K562 (cell line): ENCODE data around the gene NECTIN3. TPM values are rescaled to one million over a fixed set of nuclear protein-coding genes. Genes with fewer than 3 reads are reported as not detected.

ENCODE experiments used
- ATAC-seq: fragments of 200-7000 bp; cut with Tn5 transposase; 3 replicates; pipeline ENCODE4 v1.9.1; 2020; ENCODE audit warnings: moderate library complexity
- BruUV-seq: library from RNA; stranded (reverse); fragments of 400-500 nt; replicated peaks from 2 replicates; lab custom pipeline; 2021; lab: Mats Ljungman, UMichigan
- CTCF ChIA-PET: fragments of 300-600 bp; formaldehyde crosslinking; extraction: SDS; loops from one replicate; lab custom pipeline; 2021; ENCODE audit warnings: low intra/inter-chr PET ratio; lab: Yijun Ruan, JAX
- POLR2A ChIA-PET: fragments of 300-600, 350-650 bp; sonication (Branson Sonifier 250); formaldehyde crosslinking; extraction: SDS; loops from one replicate; lab custom pipeline; 2021; ENCODE audit warnings: antibody characterized with exemption, inconsistent platforms; lab: Yijun Ruan, JAX
- DNase-seq, 4 experiments: peaks; one replicate each; pipeline versions ENCODE4 v3.0.0 to v3.0.0-alpha.2; 2011 to 2018; ENCODE audit warnings: low spot score in 3 of 4, mixed read lengths in 3 of 4; ENCODE audit errors: extremely low read depth in 1 of 4
- FAIRE-seq: peaks from 2 replicates; lab custom pipeline; 2011; peaks lifted over from hg19 to GRCh38; lab: Jason Lieb, UNC
- H2AFZ ChIP-seq: 2 replicates; pipeline ENCODE4 v1.6.0; 2011; ENCODE audit warnings: low read depth, low read length, control low read depth, inconsistent platforms
- H3K27ac ChIP-seq: fragments of 200-600 bp; 3 replicates; pipeline ENCODE4 v1.8.0; 2011; ENCODE audit warnings: low read depth, mild to moderate bottlenecking, control low read depth, inconsistent platforms, low read length, moderate library complexity, mixed read lengths; ENCODE audit errors: extremely low read depth
- H3K27me3 ChIP-seq, 2 experiments: fragments of 300-600 bp in 1 of 2; 2 replicates in 1 of 2; 3 replicates in 1 of 2; pipeline versions ENCODE4 v1.6.0 to v1.8.0; 2011; ENCODE audit warnings: inconsistent platforms in 2 of 2, low read length in 2 of 2, mild to moderate bottlenecking in 1 of 2, mixed read lengths in 1 of 2, moderate library complexity in 1 of 2; ENCODE audit not compliant: control insufficient read depth in 2 of 2, insufficient read depth in 2 of 2
- H3K36me3 ChIP-seq: fragments of 300-600 bp; 3 replicates; pipeline ENCODE4 v1.8.0; 2011; ENCODE audit warnings: mild to moderate bottlenecking, low read length, inconsistent platforms; ENCODE audit not compliant: control insufficient read depth, insufficient read depth
- H3K4me1 ChIP-seq, 2 experiments: fragments of 200-600 bp in 1 of 2; replicated peaks in 1 of 2; 2 replicates in 1 of 2; 3 replicates in 1 of 2; pipeline versions ENCODE4 v1.5.1 to v1.8.0; 2011; ENCODE audit warnings: inconsistent platforms in 2 of 2, low read length in 2 of 2, mild to moderate bottlenecking in 1 of 2, mixed read lengths in 1 of 2, moderate library complexity in 1 of 2; ENCODE audit not compliant: control insufficient read depth in 2 of 2, insufficient read depth in 2 of 2
- H3K4me2 ChIP-seq: 2 replicates; pipeline ENCODE4 v1.6.1; 2011; ENCODE audit warnings: low read length, control low read depth, inconsistent platforms, mixed read lengths; ENCODE audit not compliant: insufficient read depth
- H3K4me3 ChIP-seq: fragments of 200-600 bp; sonication (generic), shearing (Covaris generic); 2 replicates; pipeline ENCODE4 v1.5.1; 2016; ENCODE audit warnings: control low read depth, inconsistent platforms
- H3K79me2 ChIP-seq: fragments of 200-600 bp; 3 replicates; pipeline ENCODE4 v1.8.0; 2011; ENCODE audit warnings: low read length, inconsistent platforms; ENCODE audit not compliant: control insufficient read depth, insufficient read depth
- H3K9ac ChIP-seq, 2 experiments: 2 replicates each; pipeline versions ENCODE4 v1.6.0 to v1.6.1; 2011; ENCODE audit warnings: low read depth in 2 of 2, low read length in 2 of 2, control low read depth in 1 of 2, inconsistent platforms in 1 of 2, mild to moderate bottlenecking in 1 of 2, mixed read lengths in 1 of 2; ENCODE audit not compliant: insufficient read depth in 1 of 2
- H3K9me1 ChIP-seq: one replicate; pipeline ENCODE4 v1.6.0; 2011; ENCODE audit warnings: inconsistent platforms, mild to moderate bottlenecking, low read length, moderate library complexity; ENCODE audit not compliant: control insufficient read depth, insufficient read depth
- H3K9me3 ChIP-seq: replicated peaks from 2 replicates; pipeline ENCODE4 v1.5.1; 2011; ENCODE audit warnings: low read depth, low read length, inconsistent platforms; ENCODE audit not compliant: control insufficient read depth, insufficient read depth
- H4K20me1 ChIP-seq: replicated peaks from 2 replicates; pipeline ENCODE4 v1.6.1; 2011; ENCODE audit warnings: low read length, inconsistent platforms, mixed read lengths; ENCODE audit not compliant: control insufficient read depth, insufficient read depth
- HDAC8 ChIP-seq: fragments of 450-650 bp; IDR thresholded peaks from 2 replicates; pipeline ENCODE4 v1.6.1; 2016; ENCODE audit warnings: mild to moderate bottlenecking, missing genetic modification characterization, moderate library complexity, missing compliant biosample characterization
- POLR3G ChIP-seq: IDR thresholded peaks from 2 replicates; pipeline ENCODE4 v1.6.1; 2011; ENCODE audit not compliant: insufficient read length, insufficient replicate concordance; ENCODE audit errors: extremely low read depth
- REST ChIP-seq, 2 experiments: fragments of 450-650 bp; formaldehyde crosslinking in 1 of 2; IDR thresholded peaks; 2 replicates each; pipeline versions ENCODE4 v1.4.0 to v1.6.1; 2014 to 2020; ENCODE audit warnings: mild to moderate bottlenecking in 2 of 2, borderline replicate concordance in 1 of 2, low read depth in 1 of 2
- TAF7 ChIP-seq: fragments of 450-650 bp; IDR thresholded peaks from 2 replicates; pipeline ENCODE4 v1.6.1; 2016; ENCODE audit warnings: missing genetic modification characterization, missing compliant biosample characterization
- TCF7 ChIP-seq: sonication (generic); IDR thresholded peaks from 2 replicates; pipeline ENCODE4 v1.6.1; 2016; ENCODE audit warnings: antibody characterized with exemption, borderline replicate concordance
- ZBTB1 ChIP-seq: sonication (generic); formaldehyde crosslinking; IDR thresholded peaks from 2 replicates; pipeline ENCODE4 v1.8.1; 2023; ENCODE audit warnings: missing genetic modification reagents, low read depth, mild to moderate bottlenecking, borderline replicate concordance
- ZFP30 ChIP-seq: fragments of 250-450 bp; sonication (Bioruptor Pico); IDR thresholded peaks from 2 replicates; pipeline ENCODE4 v1.8.0; 2022; ENCODE audit warnings: moderate library complexity, mild to moderate bottlenecking, inconsistent platforms, borderline replicate concordance
- ZNF609 ChIP-seq: sonication (generic); formaldehyde crosslinking; IDR thresholded peaks from 2 replicates; pipeline ENCODE4 v1.8.1; 2023; ENCODE audit warnings: missing genetic modification reagents, mild to moderate bottlenecking, borderline replicate concordance
- WGBS: fragments of 100-300 bp; shearing (Covaris generic); methylation state at CpG from one replicate; pipeline ENCODE4 v1.1.6; 2016; ENCODE audit warnings: low coverage, mixed read lengths; ENCODE audit not compliant: insufficient coverage; ENCODE audit errors: missing lambda C conversion rate; 5-methylcytosine and 5-hydroxymethylcytosine counted together
- in situ Hi-C: fragments of 300-500 bp; cut with MboI; formaldehyde crosslinking; loops from 4 replicates; pipeline ENCODE4 v1.15.0; 2018; ENCODE audit warnings: inconsistent platforms, mixed read lengths
- intact Hi-C: fragments of 100-400 bp; cut with micrococcal nuclease; formaldehyde crosslinking; loops from 2 replicates; pipeline ENCODE4 v1.14.2; 2022
- polyA plus RNA-seq, 8 experiments: library from polyadenylated mRNA; depleted of rRNA in 4 of 8; stranded (reverse) in 5 of 8; unstranded in 3 of 8; fragments of >200 nt; fragmentation: Nextera tagmentation in 2 of 8; fragmentation: Illumina TruSeq in 1 of 8; extraction: Ambion mirVana in 2 of 8; extraction: Trizol in 1 of 8; gene quantifications; 2 replicates each; pipeline versions ENCODE4 v1.2.1 to v1.2.3, GENCODE V29; 2011 to 2014; ENCODE audit warnings: inconsistent platforms in 1 of 8, missing spikeins in 1 of 8
- total RNA-seq, 7 experiments: library from RNA; depleted of rRNA in 6 of 7; stranded (reverse); fragments of >200 nt in 6 of 7; fragmentation: Illumina TruSeq in 2 of 7; extraction: Trizol in 2 of 7; gene quantifications; 2 replicates each; pipeline versions ENCODE4 v1.2.1 to v1.2.3, GENCODE V29; 2011 to 2021; ENCODE audit warnings: low replicate concordance in 1 of 7

The NECTIN3 gene
- total and polyA plus RNA-seq, 9 of the 15 experiments (the other 6 are each of a cell fraction or from before 2014, with no cell fraction given) = 0.16 TPM; not detected in 8

- ATAC-seq (no peak), FAIRE-seq (no peak), DNase-seq (no peak)
- no peak overlapping the region for H3K4me2 ChIP-seq
- H3K27me3 ChIP-seq = no peaks in the 10 kb centered on the region
- H3K79me2 ChIP-seq = no peaks in the 10 kb centered on the region
- H4K20me1 ChIP-seq = no peaks in the 10 kb centered on the region
- H3K9ac ChIP-seq = no peak overlapping the region
- no peak overlapping the region for H3K27ac ChIP-seq
- WGBS = 6% methylated on average over 2 of the region's 2 CpGs
- H3K36me3 ChIP-seq = no peaks in the 10 kb centered on the region
- in situ Hi-C loops = no loop called here
- no peaks in the 10 kb centered on the region for H3K4me1 ChIP-seq
- H3K4me3 ChIP-seq = no peak overlapping the region
- intact Hi-C loops = no loop called here
- ChIA-PET CTCF (no interaction called here), POLR2A (no interaction called here)
- H3K9me3 ChIP-seq = no peaks in the 10 kb centered on the region
- H3K9me1 ChIP-seq = no peaks in the 10 kb centered on the region
- BruUV-seq = no TSS peak
- H2AFZ ChIP-seq = no peak overlapping the region
- no peak for TF ChIP-seq REST (IDR thresholded peaks at IDR 0.05; ENCODE audit: borderline replicate concordance)
- TF ChIP-seq REST (CRISPR knock-in tag; IDR thresholded peaks at IDR 0.05; ENCODE audit: low read depth) = no peak
- TF ChIP-seq HDAC8 (tag) = no peak
- TF ChIP-seq TCF7 = no peak
- TF ChIP-seq POLR3G = no peak
- no peak for TF ChIP-seq ZFP30 (CRISPR knock-in tag)
- TF ChIP-seq ZNF609 (CRISPR knock-in tag) = no peak
- no peak for TF ChIP-seq TAF7
- no peak for TF ChIP-seq ZBTB1 (CRISPR knock-in tag)
Observed at GRCh38 chr3:111035902-111036301, 35.7 kb upstream of the NECTIN3 start.
